GM12878 (cell line): ENCODE measurements around the gene EEF1AKMT2. TPM values are rescaled to one million over a fixed set of nuclear protein-coding genes. Genes with fewer than 3 reads are reported as not detected.

Experiments
- ATAC-seq: fragments of 200-7000 bp; cut with Tn5 transposase; 3 replicates; pipeline ENCODE4 v1.9.1; 2020; ENCODE audit warnings: mild to moderate bottlenecking, moderate library complexity
- BruUV-seq: library from RNA; stranded (reverse); fragments of 400-500 nt; replicated peaks from 2 replicates; lab custom pipeline; 2021; lab: Mats Ljungman, UMichigan
- CTCF ChIA-PET: fragments of 300-600 bp; sonication (Branson Sonifier 250); formaldehyde crosslinking; extraction: SDS; loops from one replicate; lab custom pipeline; 2021; ENCODE audit warnings: inconsistent platforms; lab: Yijun Ruan, JAX
- POLR2A ChIA-PET: fragments of 350-600 bp; formaldehyde crosslinking; extraction: SDS; loops from one replicate; lab custom pipeline; 2021; ENCODE audit warnings: inconsistent platforms; lab: Charles Lee
- RAD21 ChIA-PET: fragments of 300-600 bp; sonication (Branson Sonifier 250); formaldehyde crosslinking; loops from one replicate; lab custom pipeline; 2023; ENCODE audit warnings: antibody characterized with exemption; ENCODE audit not compliant: unreplicated experiment; lab: Charles Lee
- SMC1A ChIA-PET: fragments of 300-600 bp; sonication (Branson Sonifier 250); formaldehyde crosslinking; loops from one replicate; lab custom pipeline; 2023; ENCODE audit not compliant: unreplicated experiment, uncharacterized antibody; lab: Charles Lee
- DNase-seq: peaks from one replicate; pipeline ENCODE4 v3.0.0-alpha.2; 2011; ENCODE audit warnings: low read depth, low spot score
- FAIRE-seq: peaks from 3 replicates; lab custom pipeline; 2011; peaks lifted over from hg19 to GRCh38; lab: Jason Lieb, UNC
- H2AFZ ChIP-seq: 2 replicates; pipeline ENCODE4 v1.6.0; 2011; ENCODE audit warnings: low read depth, low read length, control low read depth; ENCODE audit not compliant: control insufficient read depth
- H3K27ac ChIP-seq: 2 replicates; pipeline ENCODE4 v1.5.1; 2011; ENCODE audit warnings: control low read depth; ENCODE audit not compliant: control insufficient read depth, insufficient read depth
- H3K27me3 ChIP-seq, 2 experiments: replicated peaks in 1 of 2; 2 replicates each; pipeline versions ENCODE4 v1.6.0 to v1.6.1; 2011; ENCODE audit warnings: low read length in 1 of 2; ENCODE audit not compliant: control insufficient read depth in 2 of 2, insufficient read depth in 2 of 2
- H3K36me3 ChIP-seq, 2 experiments: 2 replicates each; pipeline ENCODE4 v1.5.1; 2011; ENCODE audit warnings: low read length in 1 of 2; ENCODE audit not compliant: control insufficient read depth in 2 of 2, insufficient read depth in 2 of 2
- H3K4me1 ChIP-seq: 2 replicates; pipeline ENCODE4 v1.6.1; 2011; ENCODE audit warnings: mild to moderate bottlenecking, low read length, moderate library complexity, mixed read lengths; ENCODE audit not compliant: control insufficient read depth, insufficient read depth
- H3K4me2 ChIP-seq: 2 replicates; pipeline ENCODE4 v1.6.0; 2011; ENCODE audit warnings: control low read depth; ENCODE audit not compliant: control insufficient read depth, insufficient read depth
- H3K4me3 ChIP-seq: fragments of 200-600 bp; sonication (generic); 2 replicates; pipeline ENCODE4 v1.5.1; 2016
- H3K79me2 ChIP-seq: 2 replicates; pipeline ENCODE4 v1.6.0; 2011; ENCODE audit warnings: low read length; ENCODE audit not compliant: control insufficient read depth, insufficient read depth
- H3K9ac ChIP-seq: 2 replicates; pipeline ENCODE4 v1.8.0; 2011; ENCODE audit warnings: low read length, control low read depth, mixed read lengths; ENCODE audit not compliant: control insufficient read depth, insufficient read depth
- H3K9me3 ChIP-seq: replicated peaks from 3 replicates; pipeline ENCODE4 v1.5.1; 2011; ENCODE audit warnings: mild to moderate bottlenecking, low read length; ENCODE audit not compliant: control insufficient read depth, insufficient read depth
- H4K20me1 ChIP-seq: 2 replicates; pipeline ENCODE4 v1.6.0; 2011; ENCODE audit not compliant: control insufficient read depth, insufficient read depth
- GABPA ChIP-seq: IDR thresholded peaks from 2 replicates; pipeline ENCODE4 v1.6.1; 2014; ENCODE audit warnings: antibody characterized with exemption, low read depth, mild to moderate bottlenecking, inconsistent platforms
- MXI1 ChIP-seq: fragments of 150-350 bp; IDR thresholded peaks from 2 replicates; pipeline ENCODE4 v1.6.1; 2011; ENCODE audit warnings: low read depth, mild to moderate bottlenecking, inconsistent platforms, low read length, improper control_type of control experiment
- POU2F2 ChIP-seq: IDR thresholded peaks from 3 replicates; pipeline ENCODE4 v1.6.1; 2011; ENCODE audit warnings: low read depth, mild to moderate bottlenecking, low read length, borderline replicate concordance
- WGBS: methylation state at CpG from one replicate; pipeline ENCODE4 v1.1.6; 2016; ENCODE audit warnings: low lambda C conversion rate; ENCODE audit not compliant: insufficient replicate concordance, insufficient coverage; ENCODE audit errors: missing lambda C conversion rate; 5-methylcytosine and 5-hydroxymethylcytosine counted together
- in situ Hi-C: fragments of 300-500 bp; cut with MboI; formaldehyde crosslinking; loops from 9 replicates; pipeline ENCODE4 v1.14.3; 2018; ENCODE audit warnings: mixed read lengths
- intact Hi-C: fragments of 100-400 bp; cut with micrococcal nuclease; formaldehyde crosslinking; loops from one replicate; pipeline ENCODE4 v1.14.2; 2022; ENCODE audit not compliant: unreplicated experiment
- polyA plus RNA-seq, 11 experiments: library from polyadenylated mRNA; depleted of rRNA in 4 of 11; unstranded in 6 of 11; stranded (reverse) in 5 of 11; fragments of >200 nt; fragmentation: Nextera tagmentation in 4 of 11; fragmentation: Illumina TruSeq in 1 of 11; extraction: Ambion mirVana in 4 of 11; extraction: Trizol in 1 of 11; gene quantifications; 1 replicate in 1 of 11; 2 replicates in 10 of 11; pipeline versions ENCODE4 v1.2.1 to v1.2.3, GENCODE V29; 2011 to 2016; ENCODE audit warnings: inconsistent platforms in 2 of 11, missing spikeins in 2 of 11, low read depth in 1 of 11
- total RNA-seq, 4 experiments: library from RNA; depleted of rRNA in 3 of 4; stranded (reverse); fragments of >200 nt in 3 of 4; fragmentation: Illumina TruSeq in 1 of 4; extraction: Trizol in 1 of 4; gene quantifications; 2 replicates each; pipeline versions ENCODE4 v1.2.1 to v1.2.3, GENCODE V29; 2013 to 2021
- TF ChIP-seq, protein P1 (sequence below): IDR thresholded peaks from 2 replicates; pipeline ENCODE4 v1.6.1; 2011; ENCODE audit warnings: mild to moderate bottlenecking, low read depth, low read length, moderate library complexity; ENCODE audit not compliant: insufficient replicate concordance
- TF ChIP-seq, protein P2 (sequence below): fragments of 450-650 bp; IDR thresholded peaks from 2 replicates; pipeline ENCODE4 v1.6.1; 2017; ENCODE audit warnings: borderline replicate concordance
- TF ChIP-seq, protein P3 (sequence below): fragments of 450-650 bp; IDR thresholded peaks from 2 replicates; pipeline ENCODE4 v1.6.1; 2016; ENCODE audit warnings: mild to moderate bottlenecking, moderate library complexity, borderline replicate concordance
- TF ChIP-seq, protein P4 (sequence below): fragments of 450-650 bp; formaldehyde crosslinking; IDR thresholded peaks from 2 replicates; pipeline ENCODE4 v1.5.0; 2022; ENCODE audit warnings: mild to moderate bottlenecking, missing genetic modification characterization

EEF1AKMT2 gene
- total and polyA plus RNA-seq, 10 of the 15 experiments (the other 5 are each of a cell fraction or from before 2014, with no cell fraction given): 9.1 to 29.3 (median 23.6) TPM

DNA sequence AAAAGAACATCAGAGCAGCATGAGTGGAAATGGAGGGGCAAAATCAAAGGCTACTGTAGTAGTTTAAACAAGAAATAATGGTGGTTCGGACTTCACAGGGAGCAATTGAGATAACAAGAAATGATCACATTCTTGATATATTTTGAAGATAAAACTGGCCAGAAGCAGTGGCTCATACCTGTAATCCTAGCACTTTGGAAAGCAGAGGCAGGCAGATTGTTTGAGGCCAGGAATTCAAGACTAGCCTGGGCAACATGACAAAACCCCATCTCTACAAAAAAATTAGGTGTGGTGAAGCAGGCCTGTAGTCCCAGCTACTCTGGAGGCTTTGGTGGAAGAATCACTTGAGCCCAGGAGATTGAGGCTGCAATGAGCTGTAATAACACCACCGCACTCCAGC, 22.9 kb downstream of the EEF1AKMT2 start:
- no peak overlapping the region for H3K27ac ChIP-seq

More for the DNA sequence above, 22.9 kb downstream of the EEF1AKMT2 start:
- RAD21 ChIA-PET: no interaction called here
- in situ Hi-C loops: no loop called here
- CTCF ChIA-PET: no interaction called here
- POLR2A ChIA-PET: no interaction called here
- FAIRE-seq: peak; percentile 18
- Histone ChIP-seq H4K20me1 (no peaks in the 10 kb centered on the region), H3K4me3 (no peak overlapping the region), H3K4me2 (no peak overlapping the region), H3K9ac (no peak overlapping the region), H3K9me3 (no peaks in the 10 kb centered on the region), H3K36me3 (peaks cover 0 to 5% of the 10 kb centered on the region in 2 experiments; a peak in 1 of 4 replicates), H3K79me2 (no peaks in the 10 kb centered on the region), H3K4me1 (no peaks in the 10 kb centered on the region), H2AFZ (no peak overlapping the region), H3K27me3 (no peaks in the 10 kb centered on the region)
- BruUV-seq: no TSS peak
- SMC1A ChIA-PET: interaction anchor here (0.7 kb wide), 1 partner anchor 20 kb away, joined by 4 read pairs; no protein-coding TSS in a partner anchor
- WGBS: 98% methylated on average over 2 of the region's 2 CpGs
- intact Hi-C loops: no loop called here
- ATAC-seq: no peak
- no peak for DNase-seq
- no peak for TF ChIP-seq POU2F2
- TF ChIP-seq, protein P1, sequence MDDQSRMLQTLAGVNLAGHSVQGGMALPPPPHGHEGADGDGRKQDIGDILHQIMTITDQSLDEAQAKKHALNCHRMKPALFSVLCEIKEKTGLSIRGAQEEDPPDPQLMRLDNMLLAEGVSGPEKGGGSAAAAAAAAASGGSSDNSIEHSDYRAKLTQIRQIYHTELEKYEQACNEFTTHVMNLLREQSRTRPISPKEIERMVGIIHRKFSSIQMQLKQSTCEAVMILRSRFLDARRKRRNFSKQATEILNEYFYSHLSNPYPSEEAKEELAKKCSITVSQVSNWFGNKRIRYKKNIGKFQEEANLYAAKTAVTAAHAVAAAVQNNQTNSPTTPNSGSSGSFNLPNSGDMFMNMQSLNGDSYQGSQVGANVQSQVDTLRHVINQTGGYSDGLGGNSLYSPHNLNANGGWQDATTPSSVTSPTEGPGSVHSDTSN: no peak
- TF ChIP-seq MXI1: no peak
- no peak for TF ChIP-seq GABPA
- TF ChIP-seq, protein P2, sequence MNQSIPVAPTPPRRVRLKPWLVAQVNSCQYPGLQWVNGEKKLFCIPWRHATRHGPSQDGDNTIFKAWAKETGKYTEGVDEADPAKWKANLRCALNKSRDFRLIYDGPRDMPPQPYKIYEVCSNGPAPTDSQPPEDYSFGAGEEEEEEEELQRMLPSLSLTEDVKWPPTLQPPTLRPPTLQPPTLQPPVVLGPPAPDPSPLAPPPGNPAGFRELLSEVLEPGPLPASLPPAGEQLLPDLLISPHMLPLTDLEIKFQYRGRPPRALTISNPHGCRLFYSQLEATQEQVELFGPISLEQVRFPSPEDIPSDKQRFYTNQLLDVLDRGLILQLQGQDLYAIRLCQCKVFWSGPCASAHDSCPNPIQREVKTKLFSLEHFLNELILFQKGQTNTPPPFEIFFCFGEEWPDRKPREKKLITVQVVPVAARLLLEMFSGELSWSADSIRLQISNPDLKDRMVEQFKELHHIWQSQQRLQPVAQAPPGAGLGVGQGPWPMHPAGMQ: no peak
- TF ChIP-seq, protein P3, sequence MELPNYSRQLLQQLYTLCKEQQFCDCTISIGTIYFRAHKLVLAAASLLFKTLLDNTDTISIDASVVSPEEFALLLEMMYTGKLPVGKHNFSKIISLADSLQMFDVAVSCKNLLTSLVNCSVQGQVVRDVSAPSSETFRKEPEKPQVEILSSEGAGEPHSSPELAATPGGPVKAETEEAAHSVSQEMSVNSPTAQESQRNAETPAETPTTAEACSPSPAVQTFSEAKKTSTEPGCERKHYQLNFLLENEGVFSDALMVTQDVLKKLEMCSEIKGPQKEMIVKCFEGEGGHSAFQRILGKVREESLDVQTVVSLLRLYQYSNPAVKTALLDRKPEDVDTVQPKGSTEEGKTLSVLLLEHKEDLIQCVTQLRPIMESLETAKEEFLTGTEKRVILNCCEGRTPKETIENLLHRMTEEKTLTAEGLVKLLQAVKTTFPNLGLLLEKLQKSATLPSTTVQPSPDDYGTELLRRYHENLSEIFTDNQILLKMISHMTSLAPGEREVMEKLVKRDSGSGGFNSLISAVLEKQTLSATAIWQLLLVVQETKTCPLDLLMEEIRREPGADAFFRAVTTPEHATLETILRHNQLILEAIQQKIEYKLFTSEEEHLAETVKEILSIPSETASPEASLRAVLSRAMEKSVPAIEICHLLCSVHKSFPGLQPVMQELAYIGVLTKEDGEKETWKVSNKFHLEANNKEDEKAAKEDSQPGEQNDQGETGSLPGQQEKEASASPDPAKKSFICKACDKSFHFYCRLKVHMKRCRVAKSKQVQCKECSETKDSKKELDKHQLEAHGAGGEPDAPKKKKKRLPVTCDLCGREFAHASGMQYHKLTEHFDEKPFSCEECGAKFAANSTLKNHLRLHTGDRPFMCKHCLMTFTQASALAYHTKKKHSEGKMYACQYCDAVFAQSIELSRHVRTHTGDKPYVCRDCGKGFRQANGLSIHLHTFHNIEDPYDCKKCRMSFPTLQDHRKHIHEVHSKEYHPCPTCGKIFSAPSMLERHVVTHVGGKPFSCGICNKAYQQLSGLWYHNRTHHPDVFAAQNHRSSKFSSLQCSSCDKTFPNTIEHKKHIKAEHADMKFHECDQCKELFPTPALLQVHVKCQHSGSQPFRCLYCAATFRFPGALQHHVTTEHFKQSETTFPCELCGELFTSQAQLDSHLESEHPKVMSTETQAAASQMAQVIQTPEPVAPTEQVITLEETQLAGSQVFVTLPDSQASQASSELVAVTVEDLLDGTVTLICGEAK: no peak
- TF ChIP-seq, protein P4, sequence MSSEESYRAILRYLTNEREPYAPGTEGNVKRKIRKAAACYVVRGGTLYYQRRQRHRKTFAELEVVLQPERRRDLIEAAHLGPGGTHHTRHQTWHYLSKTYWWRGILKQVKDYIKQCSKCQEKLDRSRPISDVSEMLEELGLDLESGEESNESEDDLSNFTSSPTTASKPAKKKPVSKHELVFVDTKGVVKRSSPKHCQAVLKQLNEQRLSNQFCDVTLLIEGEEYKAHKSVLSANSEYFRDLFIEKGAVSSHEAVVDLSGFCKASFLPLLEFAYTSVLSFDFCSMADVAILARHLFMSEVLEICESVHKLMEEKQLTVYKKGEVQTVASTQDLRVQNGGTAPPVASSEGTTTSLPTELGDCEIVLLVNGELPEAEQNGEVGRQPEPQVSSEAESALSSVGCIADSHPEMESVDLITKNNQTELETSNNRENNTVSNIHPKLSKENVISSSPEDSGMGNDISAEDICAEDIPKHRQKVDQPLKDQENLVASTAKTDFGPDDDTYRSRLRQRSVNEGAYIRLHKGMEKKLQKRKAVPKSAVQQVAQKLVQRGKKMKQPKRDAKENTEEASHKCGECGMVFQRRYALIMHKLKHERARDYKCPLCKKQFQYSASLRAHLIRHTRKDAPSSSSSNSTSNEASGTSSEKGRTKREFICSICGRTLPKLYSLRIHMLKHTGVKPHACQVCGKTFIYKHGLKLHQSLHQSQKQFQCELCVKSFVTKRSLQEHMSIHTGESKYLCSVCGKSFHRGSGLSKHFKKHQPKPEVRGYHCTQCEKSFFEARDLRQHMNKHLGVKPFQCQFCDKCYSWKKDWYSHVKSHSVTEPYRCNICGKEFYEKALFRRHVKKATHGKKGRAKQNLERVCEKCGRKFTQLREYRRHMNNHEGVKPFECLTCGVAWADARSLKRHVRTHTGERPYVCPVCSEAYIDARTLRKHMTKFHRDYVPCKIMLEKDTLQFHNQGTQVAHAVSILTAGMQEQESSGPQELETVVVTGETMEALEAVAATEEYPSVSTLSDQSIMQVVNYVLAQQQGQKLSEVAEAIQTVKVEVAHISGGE (CRISPR knock-in tag): no peak
